Stimulated activated naive CD8-positive, alpha-beta T cell treated with anti-CD3 and anti-CD28 coated beads, Interleukin-15, amount 100 ng/mL, for 72 hours (primary cell): ENCODE results near the gene COL19A1.
"Not testable (repeated sequence)": the region's sequence is repeated elsewhere in the genome, so short reads cannot be mapped to it uniquely, and the experiment has no call there.

Experiments
- ATAC-seq: fragments of 150-1000 bp; cut with Tn5 transposase; 2 replicates; pipeline ENCODE4 v1.10.0; 2021; ENCODE audit warnings: mild to moderate bottlenecking, moderate library complexity
- DNase-seq, 2 donors: peaks; one replicate each; pipeline ENCODE4 v3.0.0; 2021 to 2022
- H3K27ac Mint-ChIP-seq, 2 donors: one replicate each; pipeline ENCODE4 v1.8.0; 2022; ENCODE audit warnings: mild to moderate bottlenecking in 2 of 2, mixed read lengths in 2 of 2, moderate library complexity in 2 of 2
- H3K27me3 Mint-ChIP-seq: one replicate; pipeline ENCODE4 v1.8.0; 2022; ENCODE audit warnings: mixed read lengths
- H3K4me1 Mint-ChIP-seq: one replicate; pipeline ENCODE4 v1.8.0; 2022; ENCODE audit warnings: mild to moderate bottlenecking, mixed read lengths
- H3K4me3 Mint-ChIP-seq, 2 donors: one replicate each; pipeline ENCODE4 v1.8.0; 2022; ENCODE audit warnings: mild to moderate bottlenecking in 2 of 2, mixed read lengths in 2 of 2, moderate library complexity in 1 of 2
- H3K9me3 Mint-ChIP-seq, 2 donors: one replicate each; pipeline ENCODE4 v1.8.0; 2022; ENCODE audit warnings: mixed read lengths in 2 of 2

COL19A1 gene

GRCh38 chr6:69954733-69955132 is 88.4 kb downstream of the COL19A1 start:
- Mint-ChIP-seq H3K27me3 (peaks cover 8% of the 10 kb centered on the region), H3K4me3 (no peak overlapping the region), H3K9me3 (no peaks in the 10 kb centered on the region), H3K27ac (no peak overlapping the region), H3K4me1 (no peaks in the 10 kb centered on the region)
- ATAC-seq (no peak), DNase-seq (no peak)

- Mint-ChIP-seq H3K27ac (no peak overlapping the region), H3K4me1 (no peaks in the 10 kb centered on the region), H3K27me3 (peaks cover 8% of the 10 kb centered on the region), H3K4me3 (no peak overlapping the region), H3K9me3 (no peaks in the 10 kb centered on the region)
- DNase-seq (no peak), ATAC-seq (no peak)
Observed at GRCh38 chr6:69957985-69958559, 91.7 kb downstream of the COL19A1 start.

- Mint-ChIP-seq H3K4me3 (no peak overlapping the region), H3K27me3 (peaks cover 7% of the 10 kb centered on the region), H3K4me1 (no peaks in the 10 kb centered on the region), H3K9me3 (no peaks in the 10 kb centered on the region), H3K27ac (no peak overlapping the region)
- DNase-seq: no peak
- no peak for ATAC-seq
Observed at GRCh38 chr6:69958978-69959377, 92.6 kb downstream of the COL19A1 start.

GRCh38 chr6:69965974-69966373 is 99.6 kb downstream of the COL19A1 start:
- H3K9me3 Mint-ChIP-seq, H3K27me3 Mint-ChIP-seq, H3K4me1 Mint-ChIP-seq, H3K4me3 Mint-ChIP-seq, H3K27ac Mint-ChIP-seq, DNase-seq: not testable (repeated sequence)
- ATAC-seq: peak; percentile 35

GRCh38 chr6:69973138-69973537 is 106.8 kb downstream of the COL19A1 start:
- H3K27ac Mint-ChIP-seq: no peak overlapping the region

GRCh38 chr6:69973763-69974162 is 107.4 kb downstream of the COL19A1 start:
- no peaks in the 10 kb centered on the region for H3K9me3 Mint-ChIP-seq
- peaks cover 12% of the 10 kb centered on the region for H3K27me3 Mint-ChIP-seq
- DNase-seq (no peak), ATAC-seq (no peak)
- no peak overlapping the region for H3K4me3 Mint-ChIP-seq
- H3K27ac Mint-ChIP-seq: no peak overlapping the region
- no peaks in the 10 kb centered on the region for H3K4me1 Mint-ChIP-seq

More at GRCh38 chr6:69973138-69973537, 106.8 kb downstream of the COL19A1 start:
- DNase-seq: no peak
- no peaks in the 10 kb centered on the region for H3K4me1 Mint-ChIP-seq
- no peak overlapping the region for H3K4me3 Mint-ChIP-seq
- no peak for ATAC-seq
- no peaks in the 10 kb centered on the region for H3K9me3 Mint-ChIP-seq
- peaks cover 12% of the 10 kb centered on the region for H3K27me3 Mint-ChIP-seq

- no peak for ATAC-seq
- no peak overlapping the region for H3K4me3 Mint-ChIP-seq
- peaks cover 12% of the 10 kb centered on the region for H3K27me3 Mint-ChIP-seq
- no peak for DNase-seq
- no peaks in the 10 kb centered on the region for H3K9me3 Mint-ChIP-seq
- H3K27ac Mint-ChIP-seq: no peak overlapping the region
- H3K4me1 Mint-ChIP-seq: no peaks in the 10 kb centered on the region
Observed at GRCh38 chr6:69974193-69974592, 107.8 kb downstream of the COL19A1 start.

- no peaks in the 10 kb centered on the region for H3K9me3 Mint-ChIP-seq
- H3K4me1 Mint-ChIP-seq: no peaks in the 10 kb centered on the region
- peaks cover 12% of the 10 kb centered on the region for H3K27me3 Mint-ChIP-seq
- DNase-seq: no peak
- no peak overlapping the region for H3K27ac Mint-ChIP-seq
- no peak for ATAC-seq
- no peak overlapping the region for H3K4me3 Mint-ChIP-seq
Observed at GRCh38 chr6:69976591-69977090, 110.3 kb downstream of the COL19A1 start.

GRCh38 chr6:69980624-69981023 is 114.3 kb downstream of the COL19A1 start:
- DNase-seq (no peak), ATAC-seq (no peak)
- Mint-ChIP-seq H3K4me1 (no peaks in the 10 kb centered on the region), H3K4me3 (no peak overlapping the region), H3K27ac (no peak overlapping the region), H3K27me3 (peaks cover 12% of the 10 kb centered on the region), H3K9me3 (no peaks in the 10 kb centered on the region)

GRCh38 chr6:69984506-69984905 is 118.2 kb downstream of the COL19A1 start:
- DNase-seq: no peak
- Mint-ChIP-seq H3K4me1 (no peaks in the 10 kb centered on the region), H3K9me3 (no peaks in the 10 kb centered on the region), H3K4me3 (no peak overlapping the region), H3K27me3 (no peaks in the 10 kb centered on the region), H3K27ac (no peak overlapping the region)
- ATAC-seq: no peak

- Mint-ChIP-seq H3K4me3 (no peak overlapping the region), H3K9me3 (no peaks in the 10 kb centered on the region), H3K4me1 (no peaks in the 10 kb centered on the region), H3K27ac (no peak overlapping the region), H3K27me3 (no peaks in the 10 kb centered on the region)
- peak; percentile 55 for ATAC-seq
- no peak for DNase-seq
Observed at GRCh38 chr6:69985180-69985579, 118.8 kb downstream of the COL19A1 start.

- no peaks in the 10 kb centered on the region for H3K4me1 Mint-ChIP-seq
- DNase-seq (no peak), ATAC-seq (no peak)
- no peaks in the 10 kb centered on the region for H3K9me3 Mint-ChIP-seq
- no peak overlapping the region for H3K4me3 Mint-ChIP-seq
- peaks cover 1% of the 10 kb centered on the region for H3K27me3 Mint-ChIP-seq
- H3K27ac Mint-ChIP-seq: no peak overlapping the region
Observed at GRCh38 chr6:69987550-69987949, 121.2 kb downstream of the COL19A1 start.

GRCh38 chr6:69988458-69989126 is 122.2 kb downstream of the COL19A1 start:
- DNase-seq (no peak), ATAC-seq (no peak)
- H3K9me3 Mint-ChIP-seq: no peaks in the 10 kb centered on the region
- H3K4me3 Mint-ChIP-seq: no peak overlapping the region
- H3K27me3 Mint-ChIP-seq: peaks cover 12% of the 10 kb centered on the region
- H3K4me1 Mint-ChIP-seq: no peaks in the 10 kb centered on the region
- H3K27ac Mint-ChIP-seq: no peak overlapping the region

GRCh38 chr6:69994251-69994650 is 127.9 kb downstream of the COL19A1 start:
- peaks cover 18% of the 10 kb centered on the region for H3K27me3 Mint-ChIP-seq
- no peak overlapping the region for H3K27ac Mint-ChIP-seq
- no peak overlapping the region for H3K4me3 Mint-ChIP-seq
- DNase-seq (no peak), ATAC-seq (no peak)
- no peaks in the 10 kb centered on the region for H3K9me3 Mint-ChIP-seq
- no peaks in the 10 kb centered on the region for H3K4me1 Mint-ChIP-seq

- H3K27me3 Mint-ChIP-seq: peaks cover 17% of the 10 kb centered on the region
- ATAC-seq: no peak
- no peak overlapping the region for H3K4me3 Mint-ChIP-seq
Observed at GRCh38 chr6:70008189-70008588, 141.8 kb downstream of the COL19A1 start.

GRCh38 chr6:70010339-70010738 is 144.0 kb downstream of the COL19A1 start:
- not testable (repeated sequence) for H3K4me3 Mint-ChIP-seq, ATAC-seq, H3K27me3 Mint-ChIP-seq, DNase-seq, H3K27ac Mint-ChIP-seq, H3K4me1 Mint-ChIP-seq
- H3K9me3 Mint-ChIP-seq: peaks cover 5 to 14% of the 10 kb centered on the region in 2 donors

More at GRCh38 chr6:70008189-70008588, 141.8 kb downstream of the COL19A1 start:
- Mint-ChIP-seq H3K4me1 (no peaks in the 10 kb centered on the region), H3K27ac (peak overlapping the region in 1 of 2 donors; percentile 66), H3K9me3 (peaks cover 9 to 24% of the 10 kb centered on the region in 2 donors)
- no peak for DNase-seq
